ENCODE measurements around the gene GTF2B.
A peak's percentile ranks its signal among the peaks of the same experiment; 100 is the strongest.
"Not testable (repeated sequence)": the region's sequence is repeated elsewhere in the genome, so short reads cannot be mapped to it uniquely, and the experiment has no call there.

GTF2B gene

DNA sequence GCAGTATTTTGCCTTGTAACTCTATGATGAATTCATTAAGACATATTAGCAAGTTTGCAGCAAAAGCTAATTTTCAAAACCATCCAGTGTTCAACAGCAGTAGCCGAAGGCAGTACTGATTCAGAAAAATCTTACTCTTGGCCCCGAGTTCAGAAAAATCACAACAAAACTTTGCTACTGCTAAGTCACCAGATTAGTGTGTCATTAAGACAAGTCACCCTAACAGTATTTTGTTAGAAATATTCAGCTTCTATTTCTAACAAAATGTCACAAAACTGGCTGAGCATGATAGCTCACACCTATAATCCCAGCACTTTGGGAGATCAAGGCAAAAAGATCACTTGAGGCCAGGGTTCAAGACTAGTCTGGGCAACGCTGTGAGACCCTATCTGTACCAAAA, 8.2 kb downstream of the GTF2B start:
- no peak for DNase-seq

GRCh38 chr1:88880717-88881116, 10.7 kb downstream of the GTF2B start:
- not testable (repeated sequence) for DNase-seq

GRCh38 chr1:88878731-88879130, 12.6 kb downstream of the GTF2B start:
- no peak for DNase-seq

DNA sequence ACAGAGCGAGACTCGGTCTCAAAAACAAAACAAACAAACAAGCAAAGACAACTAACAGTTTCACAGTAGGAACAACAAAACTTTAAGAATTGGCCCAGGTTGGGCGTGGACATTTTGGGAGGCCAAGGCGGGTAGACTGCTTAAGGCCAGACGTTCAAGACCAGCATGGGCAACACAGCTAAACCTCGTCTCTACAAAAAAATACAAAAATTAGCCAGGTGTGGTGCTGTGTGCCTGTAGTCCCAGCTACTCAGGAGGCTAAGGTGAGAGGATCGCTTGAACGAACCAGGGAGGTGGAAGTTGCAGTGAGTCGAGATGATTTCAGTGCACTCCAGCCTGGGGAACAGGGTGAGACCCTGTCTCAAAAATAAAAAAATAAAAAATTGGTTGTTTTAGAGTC, 13.5 kb downstream of the GTF2B start:
- DNase-seq: no peak

- peak in 1 of 2 experiments; percentile 35 for DNase-seq
Observed at GRCh38 chr1:88877382-88877825, 14.0 kb downstream of the GTF2B start.

DNA sequence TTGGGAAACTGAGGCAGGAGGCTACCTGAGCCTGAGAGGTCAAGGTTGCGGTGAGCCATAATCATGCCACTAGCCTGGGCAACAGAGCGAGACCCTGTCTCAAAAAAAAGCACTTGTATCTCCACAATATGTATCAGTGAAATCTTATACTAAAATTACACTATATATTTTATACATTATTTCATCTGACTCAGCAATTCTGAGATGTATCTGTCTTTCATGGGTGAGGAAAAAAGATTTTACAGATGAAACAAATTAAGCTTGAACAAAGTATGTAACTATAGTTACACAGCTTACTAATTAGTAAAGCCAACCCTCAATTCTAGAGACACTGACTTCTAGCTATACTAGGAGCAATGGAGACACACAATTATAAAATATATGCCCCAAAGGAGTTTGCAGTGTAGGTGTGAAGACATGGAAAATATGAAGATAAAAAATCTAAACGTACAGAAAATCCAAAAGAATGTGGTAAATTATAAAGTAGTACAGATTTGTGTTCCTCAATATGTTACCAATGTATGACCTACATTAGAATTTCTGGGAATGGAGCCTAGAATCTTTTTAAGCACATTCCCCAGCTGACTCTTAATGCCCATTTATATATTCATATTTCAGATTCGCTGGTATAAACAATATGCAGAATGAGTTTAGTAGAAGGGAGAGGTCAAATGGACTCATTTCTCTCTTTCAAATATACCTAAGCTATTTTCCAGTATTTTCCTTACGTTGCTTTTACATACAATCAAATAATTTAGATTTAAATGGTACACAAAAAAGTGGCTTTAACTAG, 14.6 kb downstream of the GTF2B start:
- no peak for DNase-seq

- no peak for DNase-seq
Observed at GRCh38 chr1:88875595-88875994, 15.8 kb downstream of the GTF2B start.

GRCh38 chr1:88873737-88874349, 17.5 kb downstream of the GTF2B start:
- no peak for DNase-seq

DNA sequence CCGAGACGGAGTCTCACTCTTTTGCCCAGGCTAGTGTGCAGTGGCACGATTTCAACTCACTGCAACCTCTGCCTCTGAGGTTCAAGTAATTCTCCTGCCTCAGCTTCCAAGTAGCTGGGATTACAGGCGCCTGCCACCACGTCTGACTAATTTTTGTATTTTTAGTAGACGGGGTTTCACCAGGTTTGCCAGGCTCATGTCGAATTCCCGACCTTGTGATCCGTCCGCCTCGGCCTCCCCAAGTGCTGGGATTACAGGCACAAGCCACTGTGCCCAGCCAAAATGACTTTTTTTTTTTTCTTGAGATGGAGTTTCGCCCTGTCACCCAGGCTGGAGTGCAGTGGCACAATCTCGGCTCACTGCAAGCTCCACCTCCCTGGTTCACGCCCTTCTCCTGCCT, 21.7 kb downstream of the GTF2B start:
- DNase-seq: not testable (repeated sequence)

GRCh38 chr1:88867743-88868521, 23.4 kb downstream of the GTF2B start:
- no peak for DNase-seq

GRCh38 chr1:88851303-88852063, 39.9 kb downstream of the GTF2B start:
- DNase-seq: no peak

DNA sequence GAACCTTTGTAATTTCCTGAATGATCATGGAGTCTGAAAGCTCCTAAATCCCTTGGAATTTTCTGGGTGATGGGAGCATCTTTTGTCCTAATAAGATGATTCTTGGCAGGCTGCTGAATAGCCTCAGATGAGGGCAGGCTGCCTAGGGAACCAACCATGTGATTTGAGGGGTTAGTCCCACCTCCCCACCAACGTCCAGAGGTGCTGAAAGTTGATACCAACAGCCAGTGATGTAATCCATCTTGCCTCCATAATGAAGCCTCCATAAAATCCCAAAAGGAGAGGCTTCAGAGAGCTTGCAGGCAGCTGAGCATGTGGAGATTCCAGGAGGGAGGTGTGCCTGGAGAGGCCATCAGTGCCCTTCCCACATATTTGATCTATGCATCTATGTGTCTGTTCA, 43.7 kb downstream of the GTF2B start:
- no peak for DNase-seq

DNA sequence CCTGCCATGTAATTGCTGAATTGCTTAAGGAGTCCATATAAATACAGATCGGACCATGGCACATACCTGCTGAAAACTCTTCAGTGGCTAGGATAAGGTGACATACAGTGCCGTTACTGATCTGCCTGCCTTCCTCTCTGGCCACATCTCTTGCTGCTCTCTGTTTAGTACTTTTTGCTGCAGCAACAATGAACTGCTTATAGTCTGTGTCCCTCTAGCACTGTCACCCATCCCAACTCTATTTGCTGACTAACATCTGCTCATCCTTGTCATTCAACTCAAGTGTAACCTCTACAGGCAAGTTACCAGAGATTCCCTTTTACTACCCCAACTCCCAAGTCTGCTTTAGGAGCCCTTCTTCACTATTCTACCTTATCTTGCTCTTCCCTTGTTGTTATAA, 65.6 kb downstream of the GTF2B start:
- DNase-seq: no peak

DNA sequence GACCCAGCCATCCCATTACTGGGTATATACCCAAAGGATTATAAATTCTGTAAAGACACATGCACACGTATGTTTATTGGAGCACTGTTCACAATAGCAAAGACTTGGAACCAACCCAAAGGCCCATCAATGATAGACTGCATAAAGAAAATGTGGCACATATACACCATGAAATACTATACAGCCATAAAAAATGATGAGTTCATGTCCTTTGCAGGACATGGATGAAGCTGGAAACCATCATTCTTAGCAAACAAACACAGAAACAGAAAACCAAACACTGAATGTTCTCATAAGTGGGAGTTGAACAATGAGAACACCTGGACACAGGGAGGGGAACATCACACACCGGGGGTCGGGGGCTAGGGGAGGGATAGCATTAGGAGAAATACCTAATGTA, 71.7 kb downstream of the GTF2B start:
- not testable (repeated sequence) for DNase-seq

DNA sequence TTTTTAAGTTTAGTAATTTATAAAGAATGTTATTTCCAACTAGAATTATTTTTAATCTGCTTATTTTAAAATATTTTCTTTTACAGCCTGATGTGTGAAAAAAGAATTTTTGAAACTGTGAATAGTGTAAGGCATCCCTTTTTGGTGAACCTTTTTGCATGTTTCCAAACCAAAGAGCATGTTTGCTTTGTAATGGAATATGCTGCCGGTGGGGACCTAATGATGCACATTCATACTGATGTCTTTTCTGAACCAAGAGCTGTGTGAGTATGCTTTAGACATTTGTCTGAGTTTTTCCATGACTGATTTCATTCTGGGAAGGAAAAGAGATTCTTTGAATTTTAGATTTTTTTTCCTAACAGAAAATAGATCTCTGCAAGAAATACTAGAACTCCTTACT, 77.9 kb downstream of the GTF2B start:
- no peak for DNase-seq

DNA sequence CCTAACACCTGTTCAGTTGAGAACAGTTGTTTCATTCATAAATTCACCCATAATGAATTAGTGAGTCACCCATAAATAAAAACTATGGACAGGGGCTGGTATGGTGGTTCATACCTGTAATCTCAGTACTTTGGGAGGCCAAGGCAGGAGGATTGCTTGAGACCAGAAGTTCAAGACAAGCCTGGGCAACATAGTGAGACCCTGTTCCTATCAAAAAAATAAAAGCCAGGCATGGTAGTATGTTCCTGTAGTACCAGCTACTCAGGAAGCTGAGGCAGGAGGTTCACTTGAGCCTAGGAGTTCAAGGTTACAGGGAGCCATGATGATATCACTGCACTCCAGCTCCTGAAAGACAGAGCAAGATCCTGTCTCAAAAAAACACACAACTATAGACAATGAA, 79.0 kb downstream of the GTF2B start:
- no peak for DNase-seq

DNA sequence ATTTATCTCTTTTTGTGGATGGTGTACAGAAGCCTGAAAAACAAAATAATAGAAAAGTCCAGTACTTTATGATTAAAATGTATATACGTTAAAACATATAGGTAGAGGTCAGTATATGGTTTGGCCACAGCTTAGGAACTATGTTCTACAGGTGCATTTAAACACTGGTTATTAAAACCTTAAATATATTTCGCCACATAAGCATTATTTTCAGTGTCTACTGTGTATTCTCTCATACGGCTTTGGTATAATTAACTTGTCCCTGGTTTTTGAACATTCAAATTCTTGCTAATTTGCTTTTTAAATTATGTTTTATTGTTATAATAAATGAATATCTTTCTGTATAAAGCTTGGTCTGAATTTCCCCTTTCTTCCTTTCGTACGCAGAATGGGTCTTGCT, 87.9 kb downstream of the GTF2B start:
- no peak for DNase-seq

DNA sequence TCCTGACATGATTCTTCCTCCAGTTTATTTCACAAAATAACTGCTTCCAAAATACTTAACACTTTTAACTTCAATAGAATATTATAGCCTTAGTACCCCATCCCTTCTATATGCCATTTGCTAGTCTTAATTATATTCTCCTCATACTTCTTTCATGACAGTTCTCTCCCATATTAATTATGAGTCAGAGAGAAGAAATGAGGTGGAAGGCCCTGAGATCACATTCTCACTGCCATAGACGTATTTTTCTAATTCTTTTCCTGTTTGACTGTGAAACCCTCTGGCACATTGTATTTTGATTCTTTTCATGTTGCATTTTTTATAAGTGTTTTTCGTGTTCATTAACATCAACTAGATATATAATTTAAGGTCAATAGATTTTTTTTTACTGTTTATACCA, 88.4 kb downstream of the GTF2B start:
- peak in 1 of 2 experiments; percentile 2 for DNase-seq
